SU-DHL-6 (cell line): ENCODE data around the gene NSD1.

Source experiments
- CTCF ChIP-seq: fragments of 200-600 bp; sonication (generic); IDR thresholded peaks from one replicate; pipeline ENCODE4 v1.5.1; 2017; ENCODE audit warnings: antibody characterized with exemption, mild to moderate bottlenecking, low read length, moderate library complexity; ENCODE audit not compliant: insufficient read depth, poor library complexity, severe bottlenecking
- EZH2phosphoT487 ChIP-seq: fragments of 200-600 bp; sonication (generic), shearing (Covaris generic); conservative IDR thresholded peaks from 2 replicates; pipeline ENCODE4 v1.6.1; 2018; ENCODE audit warnings: mild to moderate bottlenecking, antibody characterized with exemption, low read length, moderate library complexity, mixed read lengths

GRCh38 chr5:177293819-177294581 is 160.4 kb downstream of the NSD1 start:
- TF ChIP-seq CTCF = no peak
- TF ChIP-seq EZH2phosphoT487 = no peak
